OCI-LY7 (cell line): ENCODE data around the gene BRME1. TPM values are rescaled to one million over a fixed set of nuclear protein-coding genes. Genes with fewer than 3 reads are reported as not detected.

ENCODE experiments used
- BruUV-seq: library from RNA; stranded (reverse); fragments of 400-500 nt; replicated peaks from 2 replicates; lab custom pipeline; 2021; lab: Mats Ljungman, UMichigan
- CTCF ChIA-PET: fragments of 300-600 bp; sonication (Branson Sonifier 250); formaldehyde crosslinking; loops from one replicate; lab custom pipeline; 2022; ENCODE audit warnings: antibody characterized with exemption; ENCODE audit not compliant: unreplicated experiment; lab: Charles Lee
- POLR2A ChIA-PET: fragments of 300-600 bp; sonication (Branson Sonifier 250); formaldehyde crosslinking; loops from one replicate; lab custom pipeline; 2022; ENCODE audit warnings: antibody characterized with exemption; lab: Charles Lee
- DNase-seq: peaks from one replicate; pipeline ENCODE4 v3.0.0-alpha.2; 2015; ENCODE audit warnings: low spot score
- H2AFZ ChIP-seq: fragments of 200-600 bp; sonication (generic), shearing (Covaris generic); 2 replicates; pipeline ENCODE4 v1.6.1; 2014; ENCODE audit warnings: mild to moderate bottlenecking, antibody characterized with exemption, low read length, moderate library complexity
- H3K27ac ChIP-seq: fragments of 200-600 bp; sonication (generic); 2 replicates; pipeline ENCODE4 v1.5.1; 2014; ENCODE audit warnings: mixed run types, low read depth, mild to moderate bottlenecking, moderate library complexity, low read length, inconsistent platforms; ENCODE audit not compliant: poor library complexity, severe bottlenecking
- H3K36me3 ChIP-seq: fragments of 200-600 bp; sonication (generic); 2 replicates; pipeline ENCODE4 v1.6.1; 2014; ENCODE audit warnings: mild to moderate bottlenecking, antibody characterized with exemption, low read length, moderate library complexity, mixed read lengths; ENCODE audit not compliant: insufficient read depth
- H3K4me1 ChIP-seq: fragments of 200-600 bp; sonication (generic); 2 replicates; pipeline ENCODE4 v1.5.1; 2014; ENCODE audit warnings: mild to moderate bottlenecking, low read length; ENCODE audit not compliant: insufficient read depth, poor library complexity, severe bottlenecking
- H3K4me2 ChIP-seq: fragments of 200-600 bp; sonication (generic); 2 replicates; pipeline ENCODE4 v1.6.1; 2014; ENCODE audit warnings: mild to moderate bottlenecking, low read length
- H3K4me3 ChIP-seq: fragments of 200-600 bp; sonication (generic); 2 replicates; pipeline ENCODE4 v1.5.1; 2014; ENCODE audit warnings: mild to moderate bottlenecking, low read depth, low read length; ENCODE audit not compliant: poor library complexity, severe bottlenecking
- H3K79me2 ChIP-seq: fragments of 200-600 bp; sonication (generic); 2 replicates; pipeline ENCODE4 v1.6.1; 2016; ENCODE audit warnings: low read depth, mild to moderate bottlenecking, low read length, moderate library complexity, mixed read lengths; ENCODE audit not compliant: insufficient read depth
- H3K9me2 ChIP-seq: fragments of 200-600 bp; sonication (generic); 2 replicates; pipeline ENCODE4 v1.6.1; 2016; ENCODE audit warnings: mild to moderate bottlenecking, low read length, mixed read lengths; ENCODE audit not compliant: insufficient read depth
- H3K9me3 ChIP-seq: fragments of 200-600 bp; sonication (generic); 2 replicates; pipeline ENCODE4 v1.6.1; 2014; ENCODE audit warnings: mild to moderate bottlenecking, mixed run types, low read length, mixed read lengths
- H4K20me1 ChIP-seq: fragments of 200-600 bp; sonication (generic); 2 replicates; pipeline ENCODE4 v1.6.1; 2014; ENCODE audit warnings: mild to moderate bottlenecking, antibody characterized with exemption, low read length, moderate library complexity, mixed read lengths; ENCODE audit not compliant: insufficient read depth
- EZH2phosphoT487 ChIP-seq: fragments of 200-600 bp; sonication (generic); IDR thresholded peaks from 2 replicates; pipeline ENCODE4 v1.6.1; 2018; ENCODE audit warnings: low read depth, borderline replicate concordance, mild to moderate bottlenecking, mixed run types, antibody characterized with exemption, low read length, moderate library complexity, mixed read lengths
- intact Hi-C: fragments of 100-400 bp; cut with micrococcal nuclease; formaldehyde crosslinking; loops from one replicate; pipeline ENCODE4 v1.10.0; 2022; ENCODE audit not compliant: unreplicated experiment
- total RNA-seq, 2 experiments: library from RNA; depleted of rRNA in 1 of 2; stranded (reverse); fragments of >200 nt in 1 of 2; shearing (Covaris generic) in 1 of 2; gene quantifications; 2 replicates each; pipeline ENCODE4 v1.2.3, GENCODE V29; 2014 to 2022
- TF ChIP-seq, protein P1 (sequence below): fragments of 200-600 bp; sonication (generic); conservative IDR thresholded peaks from 2 replicates; pipeline ENCODE4 v1.5.1; 2014; ENCODE audit warnings: mild to moderate bottlenecking, antibody characterized with exemption, low read length, moderate library complexity, mixed read lengths

The BRME1 gene
- total RNA-seq, 2 experiments from 2014 or later, result 2.5 to 7.2 TPM

DNA sequence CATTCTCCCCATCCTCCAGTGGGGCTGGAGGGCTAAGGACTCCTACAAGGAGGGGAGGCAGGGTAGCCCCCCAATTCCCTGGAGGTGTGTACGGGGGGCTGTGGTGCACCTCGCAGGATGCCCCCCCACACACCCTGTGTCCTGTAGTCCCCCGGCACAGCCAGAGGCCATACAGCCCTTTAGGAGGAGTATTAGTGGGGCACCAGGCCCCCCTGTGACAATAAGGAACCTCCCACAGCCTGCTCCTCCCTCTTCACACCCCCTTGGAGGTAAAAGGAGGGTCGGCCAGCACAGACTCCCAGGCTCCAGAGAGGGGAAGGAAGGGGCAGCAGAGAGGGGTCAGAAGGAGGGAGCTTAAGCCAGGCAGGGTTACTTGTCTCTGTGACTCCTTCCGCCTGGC is 29.1 kb downstream of the BRME1 start, which contains the start of gene NANOS3:
Gene NANOS3, plus strand, starts transcription at position 301 of the 400 bp plus-strand sequence. CDS start 115 bp downstream, outside the sequence.
- CTCF ChIA-PET, result no interaction called here
- H3K9me3 ChIP-seq, result no peaks in the 10 kb centered on the region

GRCh38 chr19:13875824-13876223 is 30.1 kb downstream of the BRME1 start:
- ChIA-PET POLR2A (no interaction called here), CTCF (no interaction called here)
- no peaks in the 10 kb centered on the region for H3K9me3 ChIP-seq
- no peak overlapping the region for H3K4me3 ChIP-seq
- H2AFZ ChIP-seq, result no peak overlapping the region
- H3K4me2 ChIP-seq, result no peak overlapping the region
- intact Hi-C loops, result no loop called here
- H3K4me1 ChIP-seq, result peaks cover 11% of the 10 kb centered on the region
- no peak for DNase-seq
- no peaks in the 10 kb centered on the region for H4K20me1 ChIP-seq
- H3K9me2 ChIP-seq, result no peaks in the 10 kb centered on the region
- no peaks in the 10 kb centered on the region for H3K36me3 ChIP-seq
- BruUV-seq, result no TSS peak
- TF ChIP-seq, protein P1, sequence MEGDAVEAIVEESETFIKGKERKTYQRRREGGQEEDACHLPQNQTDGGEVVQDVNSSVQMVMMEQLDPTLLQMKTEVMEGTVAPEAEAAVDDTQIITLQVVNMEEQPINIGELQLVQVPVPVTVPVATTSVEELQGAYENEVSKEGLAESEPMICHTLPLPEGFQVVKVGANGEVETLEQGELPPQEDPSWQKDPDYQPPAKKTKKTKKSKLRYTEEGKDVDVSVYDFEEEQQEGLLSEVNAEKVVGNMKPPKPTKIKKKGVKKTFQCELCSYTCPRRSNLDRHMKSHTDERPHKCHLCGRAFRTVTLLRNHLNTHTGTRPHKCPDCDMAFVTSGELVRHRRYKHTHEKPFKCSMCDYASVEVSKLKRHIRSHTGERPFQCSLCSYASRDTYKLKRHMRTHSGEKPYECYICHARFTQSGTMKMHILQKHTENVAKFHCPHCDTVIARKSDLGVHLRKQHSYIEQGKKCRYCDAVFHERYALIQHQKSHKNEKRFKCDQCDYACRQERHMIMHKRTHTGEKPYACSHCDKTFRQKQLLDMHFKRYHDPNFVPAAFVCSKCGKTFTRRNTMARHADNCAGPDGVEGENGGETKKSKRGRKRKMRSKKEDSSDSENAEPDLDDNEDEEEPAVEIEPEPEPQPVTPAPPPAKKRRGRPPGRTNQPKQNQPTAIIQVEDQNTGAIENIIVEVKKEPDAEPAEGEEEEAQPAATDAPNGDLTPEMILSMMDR, result no peak
- TF ChIP-seq EZH2phosphoT487, result no peak
- H3K79me2 ChIP-seq, result no peaks in the 10 kb centered on the region
- H3K27ac ChIP-seq, result no peak overlapping the region

More for the DNA sequence above, 29.1 kb downstream of the BRME1 start, which contains the start of gene NANOS3:
- H4K20me1 ChIP-seq, result no peaks in the 10 kb centered on the region
- H2AFZ ChIP-seq, result no peak within 1 kb of the TSS
- no peak within 1 kb of the TSS for H3K4me2 ChIP-seq
- H3K4me3 ChIP-seq, result no peak within 1 kb of the TSS
- H3K9me2 ChIP-seq, result no peaks in the 10 kb centered on the region
- DNase-seq, result no peak
- no peak for TF ChIP-seq EZH2phosphoT487
- TF ChIP-seq, protein P1, result no peak
- no peaks in the 10 kb centered on the region for H3K79me2 ChIP-seq
- intact Hi-C loops, result no loop called here
- no TSS peak for BruUV-seq
- POLR2A ChIA-PET, result no interaction called here
- peaks cover 21% of the 10 kb centered on the region for H3K4me1 ChIP-seq
- no peak within 1 kb of the TSS for H3K27ac ChIP-seq
- no peaks in the 10 kb centered on the region for H3K36me3 ChIP-seq

DNA sequence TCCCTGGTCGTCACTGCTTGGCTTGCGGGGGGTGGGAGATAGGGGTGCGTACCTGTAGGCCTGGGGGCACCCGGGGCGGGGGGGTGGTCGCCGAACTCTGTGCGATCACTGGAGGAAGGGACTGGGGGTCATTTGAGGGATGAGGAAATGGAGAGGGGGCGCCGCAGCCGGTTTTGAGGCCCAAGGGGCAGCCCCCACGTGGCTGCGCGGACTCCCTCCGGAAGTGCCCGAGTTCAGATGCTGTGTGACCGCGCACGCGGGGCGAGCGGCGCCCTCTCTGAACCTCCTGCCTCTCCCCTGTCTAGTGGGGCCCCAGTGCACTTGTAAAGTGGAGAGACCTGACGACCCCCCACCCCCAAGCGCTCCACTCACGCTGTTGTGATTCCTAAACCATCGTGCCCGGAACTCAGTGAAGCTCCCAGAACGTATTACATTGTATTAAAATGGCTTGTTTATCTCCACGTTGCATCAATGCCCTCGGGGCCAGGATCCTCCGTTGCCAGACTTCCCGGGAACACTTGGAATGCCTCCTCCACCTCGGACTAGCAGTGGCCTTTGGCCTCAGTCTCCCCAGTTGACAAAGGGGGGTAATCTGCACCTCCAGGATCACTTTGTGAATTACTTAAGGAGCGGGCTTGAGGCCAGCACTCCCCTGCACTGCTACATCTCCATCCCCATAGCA is 31.9 kb downstream of the BRME1 start:
- no peak for DNase-seq
- Histone ChIP-seq H3K9me2 (no peaks in the 10 kb centered on the region), H3K79me2 (no peaks in the 10 kb centered on the region), H2AFZ (no peak overlapping the region), H3K9me3 (no peaks in the 10 kb centered on the region), H3K4me2 (no peak overlapping the region), H3K36me3 (no peaks in the 10 kb centered on the region), H3K27ac (no peak overlapping the region), H3K4me1 (peaks cover 5% of the 10 kb centered on the region), H4K20me1 (no peaks in the 10 kb centered on the region), H3K4me3 (no peak overlapping the region)
- BruUV-seq, result no TSS peak
- intact Hi-C loops, result no loop called here
- ChIA-PET CTCF (no interaction called here), POLR2A (interaction anchor here (0.6 kb wide), 1 partner anchor 31 kb away, joined by 4 read pairs; no protein-coding TSS in a partner anchor)
- TF ChIP-seq, protein P1, result no peak
- TF ChIP-seq EZH2phosphoT487, result no peak
